ENCODE results near the gene CLP1. TPM values are rescaled to one million over a fixed set of nuclear protein-coding genes. Genes with fewer than 3 reads are reported as not detected.
A peak's percentile ranks its signal among the peaks of the same experiment; 100 is the strongest.

Gene CLP1
- total and polyA plus RNA-seq, 10 of the 15 experiments (the other 5 are each of a cell fraction or from before 2014, with no cell fraction given), result 19.9 to 45.7 (median 27.8) TPM

GRCh38 chr11:57667736-57668433 is 10.3 kb downstream of the CLP1 start, which contains the start of gene ZDHHC5 (continued):
- no peak for TF ChIP-seq USF1 (IDR thresholded peaks at IDR 0.05; ENCODE audit: borderline replicate concordance, extremely low read length, insufficient read depth, low read depth, low read length)
- TF ChIP-seq ATF3 (IDR thresholded peaks at IDR 0.05; ENCODE audit: borderline replicate concordance, extremely low read depth, low read depth, low read length), result no peak
- no peak for TF ChIP-seq STAT3 (IDR thresholded peaks at IDR 0.05; ENCODE audit: low read depth, low read length)
- TF ChIP-seq ESRRA (IDR thresholded peaks at IDR 0.05; ENCODE audit: low read length), result no peak
- no peak for TF ChIP-seq ZNF24 (IDR thresholded peaks at IDR 0.05)
- no peak for TF ChIP-seq ZNF592 (IDR thresholded peaks at IDR 0.05)
- peak; percentile 47; the same call in 1 of the 2 replicates for TF ChIP-seq ASH2L (IDR thresholded peaks at IDR 0.05; ENCODE audit: borderline replicate concordance, low read depth)
- no peak for TF ChIP-seq EP300 (IDR thresholded peaks at IDR 0.05; ENCODE audit: borderline replicate concordance in 1 of 2, control insufficient read depth in 1 of 2, low read depth in 2 of 2, low read length in 2 of 2)
- TF ChIP-seq BMI1 (IDR thresholded peaks at IDR 0.05; ENCODE audit: borderline replicate concordance), result no peak
- TF ChIP-seq IKZF2 (IDR thresholded peaks at IDR 0.05), result no peak
- no peak for TF ChIP-seq NR2C2 (IDR thresholded peaks at IDR 0.05; ENCODE audit: borderline replicate concordance, control insufficient read depth, insufficient read length, low read depth)
- TF ChIP-seq RELA (IDR thresholded peaks at IDR 0.05; ENCODE audit: borderline replicate concordance, partially characterized antibody), result no peak
- TF ChIP-seq IKZF1 (conservative IDR thresholded peaks at IDR 0.05), result peak; percentile 64
- peak; percentile 7 to 95; a peak in 3 of 4 replicates for TF ChIP-seq BHLHE40 (IDR thresholded peaks at IDR 0.05; ENCODE audit: borderline replicate concordance in 1 of 2, low read depth in 2 of 2, low read length in 1 of 2)
- no peak for TF ChIP-seq SIX5 (IDR thresholded peaks at IDR 0.05; ENCODE audit: low read depth, low read length, severe bottlenecking)
- peak; percentile 87 for TF ChIP-seq ZNF687 (IDR thresholded peaks at IDR 0.05)
- no peak for TF ChIP-seq CHD1 (IDR thresholded peaks at IDR 0.05; ENCODE audit: low read depth, low read length)
- no peak for TF ChIP-seq KLF5 (IDR thresholded peaks at IDR 0.05; ENCODE audit: partially characterized antibody)
- TF ChIP-seq KDM1A (IDR thresholded peaks at IDR 0.05; ENCODE audit: borderline replicate concordance), result no peak
- peak; percentile 43 for TF ChIP-seq MYC (IDR thresholded peaks at IDR 0.05; ENCODE audit: insufficient read depth, insufficient read length, insufficient replicate concordance, low read length, severe bottlenecking)
